Stimulated activated CD4-positive, alpha-beta T cell treated with anti-CD3 and anti-CD28 coated beads, Interleukin-4, amount 100 ng/mL, for 4 hours (primary cell): ENCODE measurements around the gene HLA-DOA.

Source experiments
- DNase-seq, 2 experiments: peaks; one replicate each; pipeline ENCODE4 v3.0.0-alpha.2; 2020

Gene HLA-DOA

DNA sequence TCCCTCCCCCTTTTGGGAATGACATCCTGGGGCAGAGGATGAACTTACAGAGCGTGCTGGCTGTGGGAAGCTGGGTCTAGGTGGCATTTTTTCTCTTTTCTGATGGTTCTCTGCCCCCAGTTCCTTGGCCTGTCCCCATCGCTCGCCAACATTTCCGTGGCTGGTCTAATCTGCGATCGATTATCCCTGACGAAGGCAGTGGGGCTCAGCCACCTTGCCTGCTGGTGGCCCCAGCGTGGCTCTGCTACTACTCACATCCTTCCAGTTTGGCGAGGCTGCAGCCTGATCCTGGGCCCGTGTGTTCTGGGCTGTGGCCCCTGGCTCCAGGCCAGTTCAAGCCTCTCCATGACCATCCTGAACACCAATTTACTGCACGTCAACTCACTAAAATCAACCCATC lies 6.4 kb upstream of the HLA-DOA start:
- no peak for DNase-seq

- peak in 1 of 2 experiments; percentile 25 for DNase-seq
Observed at GRCh38 chr6:33014841-33015634, 5.6 kb upstream of the HLA-DOA start.

DNA sequence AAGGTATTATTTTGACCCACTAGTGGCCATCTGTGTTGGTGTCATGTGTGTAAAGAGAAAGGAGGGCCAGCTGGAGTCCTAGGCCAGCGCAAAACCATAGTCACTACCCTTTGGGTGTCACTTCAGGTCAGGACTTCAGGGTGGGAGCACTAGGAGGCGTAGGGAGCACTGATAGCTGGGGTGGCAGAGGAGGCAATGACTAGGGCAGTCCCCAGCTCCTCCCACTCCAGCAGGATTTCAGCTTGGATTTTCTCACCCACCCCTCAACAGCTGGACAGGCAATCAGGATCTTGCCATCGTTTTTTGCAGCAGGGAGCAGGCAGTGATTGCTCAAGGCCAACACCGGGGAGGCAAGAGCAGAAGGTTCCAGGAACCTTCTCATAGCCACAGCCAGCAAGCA lies 4.2 kb upstream of the HLA-DOA start:
- DNase-seq: no peak

DNA sequence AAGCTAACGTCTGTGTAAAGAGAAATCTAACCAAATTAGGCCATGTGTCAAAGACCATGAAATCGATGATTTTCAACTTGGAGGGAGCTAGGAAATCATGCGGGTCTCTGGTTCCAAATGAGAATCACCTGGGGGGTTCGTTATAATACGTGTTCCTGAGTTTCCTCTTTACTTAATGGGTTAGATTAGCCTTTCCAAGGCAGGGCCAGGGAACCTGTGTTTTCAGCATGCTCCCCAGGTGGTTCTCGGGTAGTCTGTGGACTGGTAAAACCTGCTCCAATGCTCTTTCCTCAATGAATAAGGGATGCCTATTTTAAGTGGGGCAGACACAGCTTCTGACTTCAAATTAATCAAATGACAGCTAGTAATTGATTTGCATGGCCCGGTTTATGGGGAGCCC lies 965 bp upstream of the HLA-DOA start:
- no peak for DNase-seq

DNA sequence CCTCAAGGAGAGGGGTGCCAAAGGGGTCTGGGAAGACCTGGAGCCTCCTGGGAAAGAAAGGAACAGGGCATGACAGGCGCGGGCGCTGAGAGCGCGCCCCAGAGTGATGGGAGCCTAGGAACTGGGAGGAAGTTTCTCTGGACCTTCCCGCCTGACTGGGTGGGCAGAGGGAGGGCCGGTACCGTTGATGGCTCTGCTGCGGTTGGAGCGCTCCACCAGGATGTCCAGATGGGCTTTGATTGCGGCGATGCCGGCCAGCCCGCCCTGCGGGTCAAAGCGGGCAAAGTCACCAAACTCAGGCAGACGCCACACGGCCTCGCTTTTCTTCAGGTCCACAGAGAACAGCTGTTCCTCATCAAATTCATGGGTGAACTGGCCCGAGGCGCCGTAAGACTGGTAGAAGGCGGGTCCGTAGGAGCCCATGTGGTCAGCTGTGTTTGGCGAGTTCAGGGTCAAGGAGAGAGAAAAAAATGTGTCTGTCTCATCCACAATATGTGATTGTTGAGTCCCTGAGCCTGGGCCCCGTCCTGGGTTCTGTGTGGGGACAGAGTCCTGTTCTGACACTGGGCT lies 1.5 kb downstream of the HLA-DOA start:
- no peak for DNase-seq

DNA sequence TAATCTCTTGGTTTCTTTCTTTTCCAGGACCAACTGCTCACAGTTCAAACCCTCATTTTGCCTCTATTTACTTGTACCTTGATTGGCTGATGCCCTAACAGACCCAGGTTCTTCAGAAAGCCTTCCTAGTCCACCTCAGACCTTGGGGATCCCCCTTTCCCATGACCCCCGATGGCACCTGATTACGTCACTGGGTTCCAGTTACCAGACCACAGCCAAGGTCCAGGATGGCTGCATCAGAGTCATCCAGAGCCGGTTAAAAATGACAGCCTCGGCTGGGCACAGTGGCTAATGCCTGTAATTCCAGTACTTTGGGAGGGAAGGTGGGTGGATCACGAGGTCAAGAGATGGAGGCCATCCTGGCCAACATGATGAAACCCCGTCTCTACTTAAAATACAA lies 4.5 kb downstream of the HLA-DOA start:
- DNase-seq: no peak

DNA sequence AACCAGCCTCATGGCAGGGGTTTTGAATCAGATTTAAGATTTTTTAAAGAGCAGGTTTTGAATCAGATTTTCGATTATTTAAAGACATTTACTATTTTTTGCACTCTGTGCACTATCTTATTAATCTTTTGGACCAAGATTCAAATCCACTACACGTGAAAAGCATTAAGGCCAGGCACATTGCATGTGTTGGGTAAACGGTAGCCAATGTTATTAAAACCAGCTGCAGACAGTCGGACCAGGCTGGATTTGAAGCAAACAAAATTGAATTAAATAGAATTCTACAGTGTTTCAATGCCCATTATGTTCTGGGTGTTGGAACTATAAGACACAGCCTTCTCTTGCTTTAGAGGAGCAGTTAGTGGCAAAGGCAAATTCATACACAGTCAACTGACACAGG lies 7.7 kb downstream of the HLA-DOA start:
- no peak for DNase-seq

GRCh38 chr6:33000055-33000454 lies 9.3 kb downstream of the HLA-DOA start:
- no peak for DNase-seq

GRCh38 chr6:32995448-32995847 lies 13.9 kb downstream of the HLA-DOA start:
- DNase-seq: no peak

GRCh38 chr6:32993363-32993973 lies 15.9 kb downstream of the HLA-DOA start:
- DNase-seq: no peak

DNA sequence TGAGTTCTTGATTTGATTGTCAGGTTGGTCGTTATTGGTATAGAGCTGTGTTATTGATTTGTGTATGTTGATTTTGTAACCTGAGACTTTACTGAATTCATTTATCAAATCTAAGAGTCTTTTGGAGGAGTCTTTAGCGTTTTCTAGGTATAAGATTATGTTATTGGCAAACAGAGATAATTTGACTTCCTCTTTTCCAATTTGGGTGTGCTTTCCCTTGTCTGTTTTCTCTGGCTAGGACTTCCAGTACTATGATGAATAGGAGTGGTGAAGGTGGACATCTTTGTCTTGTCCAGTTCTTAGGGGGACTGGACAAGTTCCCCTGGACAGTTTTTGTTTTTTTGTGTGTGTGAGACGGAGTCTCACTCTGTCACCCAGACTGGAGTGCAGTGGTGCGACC lies 17.4 kb downstream of the HLA-DOA start:
- DNase-seq: no peak

DNA sequence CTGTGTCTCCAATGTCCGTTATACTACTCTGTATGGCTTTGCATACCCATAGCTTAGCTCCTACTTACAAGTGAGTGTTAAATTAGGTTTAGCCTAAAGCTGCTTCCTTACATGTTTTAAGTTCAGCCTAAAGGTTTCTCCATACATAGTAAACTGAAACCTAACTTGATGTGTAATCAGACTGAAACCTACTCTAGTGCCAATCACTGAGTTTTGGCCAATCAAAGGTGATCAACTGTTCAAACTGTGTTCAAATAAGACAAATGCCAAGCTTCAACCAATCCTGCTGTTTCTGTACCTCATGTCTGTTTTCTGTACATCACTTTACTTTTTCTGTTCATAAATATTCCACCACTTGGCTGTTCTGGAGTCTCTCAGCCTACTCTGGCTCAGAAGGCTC lies 20.0 kb downstream of the HLA-DOA start:
- DNase-seq: no peak

GRCh38 chr6:32984622-32985389 lies 24.6 kb downstream of the HLA-DOA start:
- peak; percentile 83 to 89 for DNase-seq

DNA sequence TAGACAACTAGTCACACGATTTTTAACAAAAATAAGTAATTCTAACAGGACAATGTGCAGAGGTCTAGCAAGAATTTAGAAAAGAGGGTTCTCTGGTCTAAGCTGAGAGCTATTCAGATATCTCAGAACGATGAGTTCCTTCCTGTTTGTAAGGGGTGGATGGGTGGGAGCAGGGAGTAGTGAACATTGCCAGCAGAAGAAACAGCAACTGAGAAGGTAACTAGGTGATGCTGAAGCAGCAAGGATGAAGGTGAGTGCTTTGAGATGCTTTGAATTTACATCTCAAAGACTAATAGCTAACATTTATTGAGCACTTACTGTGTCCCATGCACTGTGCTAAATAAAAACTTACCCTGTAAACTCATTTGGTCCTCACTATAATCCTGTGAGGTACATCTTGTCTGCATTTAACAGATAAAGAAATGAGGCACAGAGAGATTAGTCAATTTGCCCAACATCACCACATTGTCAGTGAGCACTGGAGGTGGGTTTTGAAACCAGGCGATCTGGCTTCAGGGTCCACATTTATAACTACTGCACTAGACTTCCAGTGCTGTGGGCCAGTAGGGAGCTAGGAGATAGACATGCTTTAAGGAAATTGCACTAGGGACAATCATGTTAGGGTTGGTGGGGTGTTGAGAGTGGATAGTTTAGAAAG lies 25.3 kb downstream of the HLA-DOA start:
- DNase-seq: no peak

DNA sequence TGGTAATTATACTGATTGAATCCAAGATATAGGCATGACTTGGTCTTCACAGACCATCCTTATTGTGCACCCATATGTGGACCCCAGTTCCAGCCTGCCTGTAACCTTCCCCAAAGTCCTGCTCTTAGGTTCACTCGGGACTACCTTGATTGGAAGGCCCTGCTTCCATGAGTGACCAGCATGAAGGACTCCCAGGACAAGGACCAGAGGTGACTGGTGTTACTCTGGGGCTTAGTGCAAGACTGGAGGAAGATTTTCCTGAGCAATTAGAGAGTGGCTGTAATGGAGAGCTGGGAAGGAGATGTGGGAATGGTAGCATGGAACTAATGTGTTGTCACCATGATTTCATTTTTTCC lies 25.9 kb downstream of the HLA-DOA start:
- DNase-seq: no peak

DNA sequence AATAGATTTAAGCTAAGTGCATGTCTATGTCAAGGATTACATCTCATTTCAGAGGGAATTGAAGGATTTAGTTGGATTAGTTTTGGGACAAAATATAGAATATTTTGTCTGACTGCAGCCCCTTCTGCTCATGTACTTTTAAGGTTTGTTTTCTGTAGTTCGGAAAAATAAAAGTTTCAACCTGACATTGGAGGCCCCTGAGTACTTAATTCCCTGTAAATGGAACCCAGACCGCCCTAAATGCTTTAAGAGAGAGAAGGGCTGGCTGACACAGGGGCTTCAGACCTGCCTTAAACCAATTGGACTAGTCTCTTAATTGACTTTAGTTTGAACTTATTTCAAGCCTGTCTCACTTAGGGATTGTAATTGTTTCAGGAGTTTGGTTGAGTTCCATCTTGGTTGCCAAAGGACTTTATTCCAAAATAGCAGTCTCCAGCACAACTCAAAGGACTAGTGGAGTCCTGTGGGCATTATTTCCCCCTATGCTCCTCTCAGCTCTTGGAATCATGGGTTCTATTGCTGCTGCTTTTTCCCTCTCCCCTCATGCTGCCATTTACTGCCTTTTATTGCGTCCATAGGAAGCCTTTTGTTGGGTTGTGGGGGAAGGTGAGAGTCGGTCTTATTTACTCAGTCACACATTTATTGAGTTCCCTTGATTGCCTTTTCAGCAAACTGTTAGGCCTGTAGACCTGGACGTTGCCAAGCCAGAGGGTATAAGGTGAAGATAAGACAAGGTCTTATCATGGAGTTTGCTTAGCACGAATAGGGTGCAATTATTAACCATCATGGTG lies 26.5 kb downstream of the HLA-DOA start:
- DNase-seq: no peak

DNA sequence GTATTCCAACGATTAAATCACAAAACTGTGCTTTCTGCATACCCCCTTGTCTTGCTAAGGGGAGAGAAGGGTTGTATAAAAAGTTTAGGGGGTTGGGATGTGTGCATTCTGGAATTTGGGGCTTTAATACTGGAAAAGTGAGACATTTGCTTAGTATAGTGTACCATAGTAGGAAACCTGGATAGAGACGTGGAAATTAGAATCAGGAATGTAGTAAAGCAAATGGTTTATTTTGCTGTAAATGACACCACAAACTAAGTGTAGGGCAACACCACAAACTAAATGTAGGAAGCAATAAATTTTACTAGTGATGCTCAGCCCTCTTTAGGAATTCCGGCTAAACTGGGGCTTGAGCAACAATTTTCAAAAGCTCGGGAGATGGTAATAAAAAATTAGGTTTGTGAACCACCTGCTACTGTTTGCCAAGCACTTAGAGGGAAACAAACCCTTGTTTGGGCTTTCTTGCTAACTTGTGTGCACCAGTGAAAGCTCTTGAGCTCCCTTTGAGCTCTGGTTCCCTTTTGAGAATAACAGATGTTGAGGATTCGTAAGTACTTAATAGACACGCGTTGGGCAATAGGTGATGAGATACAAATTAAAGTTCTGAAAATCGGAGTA lies 27.2 kb downstream of the HLA-DOA start:
- no peak for DNase-seq

GRCh38 chr6:32980488-32981038 lies 28.8 kb downstream of the HLA-DOA start:
- DNase-seq: no peak

- DNase-seq: no peak
Observed at GRCh38 chr6:32979720-32980487, 29.5 kb downstream of the HLA-DOA start.

DNA sequence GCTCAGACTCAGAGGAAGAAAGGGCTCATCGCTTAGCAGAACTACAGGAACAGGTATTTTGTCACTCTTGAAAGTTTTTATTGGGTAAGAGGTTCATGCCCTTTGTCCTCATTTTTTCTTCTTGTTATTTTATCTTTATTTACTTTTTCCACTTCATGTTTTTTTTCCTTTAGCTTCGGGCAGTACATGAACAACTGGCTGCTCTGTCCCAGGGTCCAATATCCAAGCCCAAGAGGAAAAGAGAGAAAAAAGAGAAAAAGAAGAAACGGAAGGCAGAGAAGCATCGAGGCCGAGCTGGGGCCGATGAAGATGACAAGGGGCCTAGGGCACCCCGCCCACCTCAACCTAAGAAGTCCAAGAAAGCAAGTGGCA lies 31.5 kb downstream of the HLA-DOA start:
- no peak for DNase-seq
